CD14-positive monocyte (primary cell): ENCODE results near the gene WDR45. TPM values are rescaled to one million over a fixed set of nuclear protein-coding genes. Genes with fewer than 3 reads are reported as not detected.

Experiments
- DNase-seq, 3 donors: peaks; one replicate each; pipeline ENCODE4 v3.0.0-alpha.2; 2011 to 2022
- H2AFZ ChIP-seq: 2 replicates; pipeline ENCODE4 v1.6.0; 2012; ENCODE audit warnings: mild to moderate bottlenecking, low read depth, low read length, inconsistent platforms; ENCODE audit not compliant: insufficient read depth, poor library complexity, severe bottlenecking
- H3K27ac ChIP-seq, 2 donors: 1 replicate in 1 of 2; 2 replicates in 1 of 2; pipeline ENCODE4 v1.5.1; 2012 to 2013; ENCODE audit warnings: low read length in 2 of 2, control low read depth in 1 of 2, inconsistent platforms in 1 of 2, low read depth in 1 of 2, mild to moderate bottlenecking in 1 of 2
- H3K27me3 ChIP-seq, 2 donors: one replicate each; pipeline versions ENCODE4 v1.6.0 to v1.6.1; 2011 to 2013; ENCODE audit warnings: low read length in 2 of 2; ENCODE audit not compliant: control insufficient read depth in 2 of 2, insufficient read depth in 2 of 2
- H3K36me3 ChIP-seq, 2 donors: replicated peaks in 1 of 2; 1 replicate in 1 of 2; 2 replicates in 1 of 2; pipeline versions ENCODE4 v1.5.1 to v1.6.1; 2012 to 2013; ENCODE audit warnings: low read length in 2 of 2, control low read depth in 1 of 2, inconsistent platforms in 1 of 2, mild to moderate bottlenecking in 1 of 2; ENCODE audit not compliant: insufficient read depth in 2 of 2, control insufficient read depth in 1 of 2
- H3K4me1 ChIP-seq, 2 donors: 1 replicate in 1 of 2; 2 replicates in 1 of 2; pipeline versions ENCODE4 v1.5.1 to v1.6.1; 2012 to 2013; ENCODE audit warnings: low read length in 2 of 2, control low read depth in 1 of 2, inconsistent platforms in 1 of 2, mild to moderate bottlenecking in 1 of 2, moderate library complexity in 1 of 2; ENCODE audit not compliant: insufficient read depth in 2 of 2, control insufficient read depth in 1 of 2
- H3K4me2 ChIP-seq: replicated peaks from 2 replicates; pipeline ENCODE3; 2012; ENCODE audit warnings: low read length, moderate library complexity, mild to moderate bottlenecking; ENCODE audit not compliant: poor library complexity, severe bottlenecking; ENCODE audit errors: extremely low read depth
- H3K4me3 ChIP-seq, 3 experiments: fragments of 200-600 bp in 1 of 3; sonication (generic) in 1 of 3; replicated peaks in 1 of 3; 1 replicate in 2 of 3; 2 replicates in 1 of 3; pipeline ENCODE4 v1.5.1; 2011 to 2013; ENCODE audit warnings: low read length in 3 of 3, mild to moderate bottlenecking in 3 of 3, control low read depth in 2 of 3, low read depth in 2 of 3, inconsistent platforms in 1 of 3, moderate library complexity in 1 of 3
- H3K79me2 ChIP-seq: 2 replicates; pipeline ENCODE4 v1.6.0; 2012; ENCODE audit warnings: mild to moderate bottlenecking, control low read depth, inconsistent platforms, low read length, moderate library complexity; ENCODE audit not compliant: insufficient read depth
- H3K9ac ChIP-seq: 2 replicates; pipeline ENCODE4 v1.6.0; 2017; ENCODE audit warnings: low read length, mild to moderate bottlenecking; ENCODE audit not compliant: insufficient read depth, poor library complexity, severe bottlenecking
- H3K9me3 ChIP-seq, 2 donors: replicated peaks in 1 of 2; 1 replicate in 1 of 2; 2 replicates in 1 of 2; pipeline versions ENCODE4 v1.5.1 to v1.6.1; 2012 to 2013; ENCODE audit warnings: low read length in 2 of 2, control low read depth in 1 of 2; ENCODE audit not compliant: control insufficient read depth in 1 of 2, insufficient read depth in 1 of 2
- H4K20me1 ChIP-seq: 2 replicates; pipeline ENCODE4 v1.6.0; 2012; ENCODE audit warnings: mild to moderate bottlenecking, low read length, control low read depth, moderate library complexity; ENCODE audit not compliant: insufficient read depth
- H3K27ac Mint-ChIP-seq, 7 donors: one replicate each; pipeline ENCODE4 v1.8.0; 2020; ENCODE audit warnings: mild to moderate bottlenecking in 7 of 7, mixed read lengths in 7 of 7, moderate library complexity in 6 of 7, inconsistent platforms in 2 of 7
- H3K27me3 Mint-ChIP-seq, 3 donors: one replicate each; pipeline ENCODE4 v1.8.0; 2021 to 2022; ENCODE audit warnings: low read depth in 3 of 3, mild to moderate bottlenecking in 3 of 3, mixed read lengths in 3 of 3, moderate library complexity in 3 of 3, inconsistent platforms in 1 of 3
- H3K36me3 Mint-ChIP-seq, 2 donors: one replicate each; pipeline ENCODE4 v1.8.0; 2020; ENCODE audit warnings: mixed read lengths in 2 of 2, inconsistent platforms in 1 of 2, mild to moderate bottlenecking in 1 of 2
- H3K4me1 Mint-ChIP-seq: one replicate; pipeline ENCODE4 v1.8.0; 2020; ENCODE audit warnings: mild to moderate bottlenecking, mixed read lengths
- H3K4me3 Mint-ChIP-seq, 2 donors: one replicate each; pipeline ENCODE4 v1.8.0; 2020; ENCODE audit warnings: mild to moderate bottlenecking in 2 of 2, mixed read lengths in 2 of 2, moderate library complexity in 1 of 2
- H3K9me3 Mint-ChIP-seq, 7 donors: one replicate each; pipeline ENCODE4 v1.8.0; 2020 to 2022; ENCODE audit warnings: mixed read lengths in 7 of 7, mild to moderate bottlenecking in 6 of 7, moderate library complexity in 6 of 7, inconsistent platforms in 2 of 7
- WGBS: methylation state at CpG from one replicate; pipeline ENCODE4 v1.1.5; 2013; ENCODE audit warnings: missing lambda C conversion rate; ENCODE audit not compliant: insufficient coverage; 5-methylcytosine and 5-hydroxymethylcytosine counted together
- intact Hi-C, 2 donors: fragments of 100-400 bp; cut with micrococcal nuclease; formaldehyde crosslinking; loops; one replicate each; pipeline versions ENCODE4 v1.15.0 to v1.15.1; 2023
- polyA plus RNA-seq, 3 donors: library from polyadenylated mRNA; depleted of rRNA in 1 of 3; unstranded in 2 of 3; stranded (reverse) in 1 of 3; fragments of 300-500 nt in 2 of 3; fragments of >200 nt in 1 of 3; fragmentation: Illumina TruSeq in 2 of 3; gene quantifications; 1 replicate in 2 of 3; 2 replicates in 1 of 3; pipeline ENCODE4 v1.2.3, GENCODE V29; 2012 to 2021
- TF ChIP-seq, protein P1 (sequence below): fragments of 200-600 bp; IDR thresholded peaks from one replicate; pipeline ENCODE4 v1.8.0; 2022; ENCODE audit warnings: antibody characterized with exemption, mild to moderate bottlenecking

Gene WDR45
- polyA plus RNA-seq, 3 donors: 83.1 to 207 (median 83.8) TPM

DNA sequence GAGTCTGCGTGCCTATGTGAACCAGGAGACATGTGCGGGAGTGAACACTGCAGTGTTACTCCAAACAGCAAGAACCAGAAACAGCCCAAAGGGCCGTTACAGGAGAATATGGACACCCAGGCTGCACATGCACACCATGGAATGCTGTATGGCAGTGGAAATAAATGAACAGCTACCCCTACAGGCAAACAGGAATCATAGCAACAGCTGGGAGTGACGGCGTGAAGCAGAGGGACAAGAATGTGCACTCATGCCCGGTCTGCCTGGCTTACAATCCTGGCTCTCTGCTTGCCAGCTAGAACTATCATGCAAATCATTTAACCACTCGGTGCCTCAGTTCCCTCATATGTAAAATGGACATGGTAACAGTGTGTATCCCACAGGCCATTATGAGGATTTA lies 27.2 kb upstream of the WDR45 start:
- Histone ChIP-seq H3K36me3 (peaks cover 9 to 15% of the 10 kb centered on the region in 2 donors), H3K27me3 (no peaks in the 10 kb centered on the region), H3K9me3 (no peaks in the 10 kb centered on the region), H4K20me1 (no peaks in the 10 kb centered on the region), H3K27ac (no peak overlapping the region), H3K9ac (no peak overlapping the region), H3K79me2 (no peaks in the 10 kb centered on the region), H3K4me2 (no peak overlapping the region), H2AFZ (no peak overlapping the region), H3K4me3 (no peak overlapping the region), H3K4me1 (no peaks in the 10 kb centered on the region)
- DNase-seq: peak in 1 of 3 donors; percentile 10
- H3K4me1 Mint-ChIP-seq: peaks cover 3% of the 10 kb centered on the region
- no peaks in the 10 kb centered on the region for H3K27me3 Mint-ChIP-seq
- H3K27ac Mint-ChIP-seq: peak overlapping the region in 1 of 7 donors; percentile 17
- intact Hi-C loops: no loop called here
- TF ChIP-seq, protein P1, sequence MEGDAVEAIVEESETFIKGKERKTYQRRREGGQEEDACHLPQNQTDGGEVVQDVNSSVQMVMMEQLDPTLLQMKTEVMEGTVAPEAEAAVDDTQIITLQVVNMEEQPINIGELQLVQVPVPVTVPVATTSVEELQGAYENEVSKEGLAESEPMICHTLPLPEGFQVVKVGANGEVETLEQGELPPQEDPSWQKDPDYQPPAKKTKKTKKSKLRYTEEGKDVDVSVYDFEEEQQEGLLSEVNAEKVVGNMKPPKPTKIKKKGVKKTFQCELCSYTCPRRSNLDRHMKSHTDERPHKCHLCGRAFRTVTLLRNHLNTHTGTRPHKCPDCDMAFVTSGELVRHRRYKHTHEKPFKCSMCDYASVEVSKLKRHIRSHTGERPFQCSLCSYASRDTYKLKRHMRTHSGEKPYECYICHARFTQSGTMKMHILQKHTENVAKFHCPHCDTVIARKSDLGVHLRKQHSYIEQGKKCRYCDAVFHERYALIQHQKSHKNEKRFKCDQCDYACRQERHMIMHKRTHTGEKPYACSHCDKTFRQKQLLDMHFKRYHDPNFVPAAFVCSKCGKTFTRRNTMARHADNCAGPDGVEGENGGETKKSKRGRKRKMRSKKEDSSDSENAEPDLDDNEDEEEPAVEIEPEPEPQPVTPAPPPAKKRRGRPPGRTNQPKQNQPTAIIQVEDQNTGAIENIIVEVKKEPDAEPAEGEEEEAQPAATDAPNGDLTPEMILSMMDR: no peak
- no peak overlapping the region for H3K4me3 Mint-ChIP-seq
- no CpG with 5 or more reads among the region's 7 CpGs for WGBS
- H3K9me3 Mint-ChIP-seq: peaks cover 0 to 2% (median 0%) of the 10 kb centered on the region in 7 donors
- H3K36me3 Mint-ChIP-seq: peaks cover 16 to 25% of the 10 kb centered on the region in 2 donors

DNA sequence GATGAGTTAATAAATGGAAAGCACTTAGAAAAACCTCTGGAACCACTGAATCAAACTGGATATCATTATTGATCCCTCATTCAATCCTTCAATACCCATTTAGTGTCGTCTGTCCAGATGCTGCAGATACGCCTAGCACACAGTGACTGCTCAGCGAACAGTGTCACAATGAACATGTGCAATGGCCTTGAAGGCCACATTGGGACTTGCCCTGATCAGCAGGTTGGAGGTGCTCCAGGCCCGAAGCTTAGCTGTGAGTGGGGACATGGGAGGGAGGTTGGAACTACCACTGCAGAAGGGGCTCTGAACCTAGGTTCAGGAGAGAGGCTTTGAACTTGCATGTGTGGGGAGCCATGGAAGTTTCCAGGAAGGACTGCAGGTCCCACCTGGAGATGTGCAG lies 26.6 kb upstream of the WDR45 start:
- H2AFZ ChIP-seq: no peak overlapping the region
- intact Hi-C loops: no loop called here
- no peaks in the 10 kb centered on the region for H3K9me3 ChIP-seq
- TF ChIP-seq, protein P1: no peak
- H3K27ac Mint-ChIP-seq: no peak overlapping the region
- H3K9me3 Mint-ChIP-seq: peaks cover 0 to 3% (median 0%) of the 10 kb centered on the region in 7 donors
- peaks cover 13 to 22% of the 10 kb centered on the region in 2 donors for H3K36me3 Mint-ChIP-seq
- H3K4me3 Mint-ChIP-seq: no peak overlapping the region
- peaks cover 0 to 2% (median 0%) of the 10 kb centered on the region in 3 donors for H3K27me3 Mint-ChIP-seq
- DNase-seq: no peak
- H3K27me3 ChIP-seq: no peaks in the 10 kb centered on the region
- peaks cover 8% of the 10 kb centered on the region for H3K4me1 Mint-ChIP-seq
- H3K4me3 ChIP-seq: no peak overlapping the region
- no peaks in the 10 kb centered on the region for H4K20me1 ChIP-seq
- no peaks in the 10 kb centered on the region for H3K79me2 ChIP-seq
- no peak overlapping the region for H3K4me2 ChIP-seq
- no peak overlapping the region for H3K27ac ChIP-seq
- H3K9ac ChIP-seq: no peak overlapping the region
- peaks cover 5% of the 10 kb centered on the region in 2 donors for H3K4me1 ChIP-seq
- peaks cover 5 to 12% of the 10 kb centered on the region in 2 donors for H3K36me3 ChIP-seq
- WGBS: no CpG with 5 or more reads among the region's 4 CpGs
